GM21360 (cell line): ENCODE results near the gene NOS3.
"Not testable (repeated sequence)": the region's sequence is repeated elsewhere in the genome, so short reads cannot be mapped to it uniquely, and the experiment has no call there.

Source experiments
- ATAC-seq: cut with Tn5 transposase; IDR thresholded peaks from one replicate; pipeline ENCODE4 v1.9.1; 2021; ENCODE audit warnings: mild to moderate bottlenecking, moderate library complexity; ENCODE audit not compliant: unreplicated experiment

NOS3 gene

DNA sequence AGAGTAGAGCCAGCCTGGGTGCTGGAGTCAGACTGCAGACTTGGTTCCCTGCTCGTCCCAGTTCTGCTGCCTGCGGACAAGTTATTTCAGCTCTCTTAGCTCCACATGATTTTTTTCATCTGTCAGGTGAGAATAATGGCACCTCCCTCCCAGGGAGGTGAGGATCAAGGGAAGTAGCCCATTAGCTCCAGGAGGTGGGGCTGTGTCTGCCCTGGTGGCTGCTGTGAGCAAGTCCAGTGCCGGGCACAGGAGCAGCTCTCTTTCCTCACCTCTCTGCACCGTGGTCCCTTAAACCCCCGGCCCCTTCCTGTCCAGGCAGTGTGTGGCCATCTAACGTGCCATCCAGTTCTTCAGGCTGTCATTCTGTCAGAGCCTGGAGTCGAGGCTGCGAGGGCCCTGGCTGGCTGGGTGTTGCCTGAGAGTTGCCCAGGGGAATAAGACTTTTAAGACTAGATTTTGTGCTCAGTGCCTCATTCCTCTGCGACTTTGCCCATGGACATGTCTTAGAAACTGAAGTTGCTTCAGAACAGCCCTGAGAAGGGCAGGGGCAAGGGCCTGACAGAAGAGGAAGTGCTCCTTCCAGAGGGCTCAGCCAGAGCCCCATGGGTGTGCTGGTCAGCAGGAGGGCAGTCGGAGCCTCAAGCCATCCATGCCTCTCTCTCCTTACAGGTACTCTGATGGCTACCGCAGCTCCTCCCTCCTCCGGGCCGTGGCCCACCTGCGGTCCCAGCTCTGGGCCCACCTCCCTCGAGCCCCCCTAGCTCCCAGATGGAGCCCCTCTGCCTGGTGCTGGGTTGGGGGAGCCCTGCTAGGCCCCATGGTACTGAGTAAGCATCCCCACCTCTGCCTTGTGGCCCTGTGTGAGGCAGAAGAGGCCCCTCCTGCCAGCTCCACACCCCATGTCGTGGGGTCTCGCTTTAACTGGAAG is 42.4 kb downstream of the NOS3 start:
- ATAC-seq = no peak

DNA sequence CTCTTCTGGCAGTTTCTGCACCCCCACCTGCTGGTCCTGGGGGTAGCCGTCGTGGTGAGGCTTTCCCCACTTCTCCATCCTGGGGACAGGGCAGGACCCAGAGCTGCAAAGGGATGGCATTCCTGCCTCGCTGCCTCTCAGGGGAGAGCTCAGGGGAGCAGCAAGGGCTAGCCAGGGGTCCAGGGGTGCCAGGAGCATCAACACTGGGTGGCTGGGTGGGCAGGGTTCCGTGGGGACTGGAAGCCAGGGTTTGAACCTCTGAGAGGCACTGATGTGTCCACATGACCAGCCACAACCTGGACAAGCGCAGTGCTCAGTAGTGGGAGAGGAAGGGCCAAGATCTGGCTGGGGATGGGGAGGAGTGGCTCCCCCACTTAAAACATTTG is 43.0 kb downstream of the NOS3 start:
- ATAC-seq = no peak

DNA sequence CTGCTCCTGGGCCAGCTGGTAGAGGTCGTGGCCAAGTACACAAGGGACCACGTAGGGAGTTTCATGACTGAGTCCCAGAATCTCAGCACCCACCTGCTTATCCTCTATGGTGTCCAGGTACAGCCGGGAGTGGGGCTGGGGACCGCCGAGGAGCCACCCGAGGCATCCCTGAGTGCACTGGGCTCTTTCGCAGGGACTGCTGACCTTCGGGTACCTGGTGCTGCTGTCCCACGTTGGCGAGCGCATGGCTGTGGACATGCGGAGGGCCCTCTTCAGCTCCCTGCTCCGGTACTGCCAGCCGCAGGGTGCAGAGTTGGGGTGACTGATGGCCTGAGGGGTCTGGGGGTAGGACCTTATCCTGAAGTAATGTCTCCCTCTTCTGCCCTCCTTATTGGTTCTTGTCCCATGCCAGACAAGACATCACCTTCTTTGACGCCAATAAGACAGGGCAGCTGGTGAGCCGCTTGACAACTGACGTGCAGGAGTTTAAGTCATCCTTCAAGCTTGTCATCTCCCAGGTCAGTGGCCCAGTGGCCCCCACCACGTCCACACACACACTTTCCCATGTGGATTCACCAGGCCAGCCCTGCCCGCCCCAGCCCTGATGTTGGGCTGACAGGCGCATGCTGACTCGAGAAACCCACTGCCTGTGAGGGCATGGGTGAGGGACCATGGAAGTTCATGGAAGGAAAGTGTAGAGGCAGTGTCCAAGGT is 43.7 kb downstream of the NOS3 start:
- no peak for ATAC-seq

DNA sequence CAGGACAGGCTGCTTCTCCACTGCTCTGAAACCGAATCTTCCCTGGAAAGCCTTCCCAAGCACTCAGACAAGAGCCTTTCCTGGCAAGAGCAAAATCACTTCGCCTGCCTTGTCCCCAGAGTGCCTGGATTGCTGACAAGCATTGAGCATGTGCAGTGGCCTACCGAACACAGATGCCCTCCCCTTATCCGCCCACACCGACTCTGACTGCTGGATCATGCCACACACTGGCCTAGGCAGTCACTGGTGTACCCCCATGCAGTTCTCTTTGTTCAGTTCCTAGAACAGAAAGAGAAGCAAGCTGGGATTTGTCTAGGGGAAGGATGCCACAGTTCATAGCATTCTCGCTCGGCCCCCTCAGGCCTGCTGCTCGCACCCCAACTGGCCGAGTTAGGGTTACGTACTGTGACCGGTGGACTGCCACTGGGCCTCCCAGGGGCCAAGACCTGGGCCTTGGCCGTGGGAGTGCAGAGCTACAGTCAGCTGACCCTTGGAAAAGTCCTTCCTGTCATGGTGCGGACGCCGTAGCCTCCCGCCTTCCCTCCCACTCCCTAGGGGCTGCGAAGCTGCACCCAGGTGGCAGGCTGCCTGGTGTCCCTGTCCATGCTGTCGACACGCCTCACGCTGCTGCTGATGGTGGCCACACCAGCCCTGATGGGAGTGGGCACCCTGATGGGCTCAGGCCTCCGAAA is 44.4 kb downstream of the NOS3 start:
- ATAC-seq = no peak

DNA sequence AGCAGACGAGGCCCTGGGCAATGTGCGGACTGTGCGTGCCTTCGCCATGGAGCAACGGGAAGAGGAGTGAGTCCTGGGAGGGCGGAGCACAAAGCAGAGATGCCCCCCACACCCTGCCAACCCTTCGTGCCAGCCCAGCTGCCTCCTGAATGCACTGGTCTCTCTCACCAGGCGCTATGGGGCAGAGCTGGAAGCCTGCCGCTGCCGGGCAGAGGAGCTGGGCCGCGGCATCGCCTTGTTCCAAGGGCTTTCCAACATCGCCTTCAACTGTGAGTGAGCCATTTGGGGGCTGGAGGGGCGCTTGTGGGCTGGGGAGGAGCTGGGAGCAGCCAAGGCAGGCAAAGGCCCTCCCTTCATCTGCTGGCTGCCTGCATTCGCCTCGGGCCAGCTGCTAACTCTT is 45.1 kb downstream of the NOS3 start:
- no peak for ATAC-seq

DNA sequence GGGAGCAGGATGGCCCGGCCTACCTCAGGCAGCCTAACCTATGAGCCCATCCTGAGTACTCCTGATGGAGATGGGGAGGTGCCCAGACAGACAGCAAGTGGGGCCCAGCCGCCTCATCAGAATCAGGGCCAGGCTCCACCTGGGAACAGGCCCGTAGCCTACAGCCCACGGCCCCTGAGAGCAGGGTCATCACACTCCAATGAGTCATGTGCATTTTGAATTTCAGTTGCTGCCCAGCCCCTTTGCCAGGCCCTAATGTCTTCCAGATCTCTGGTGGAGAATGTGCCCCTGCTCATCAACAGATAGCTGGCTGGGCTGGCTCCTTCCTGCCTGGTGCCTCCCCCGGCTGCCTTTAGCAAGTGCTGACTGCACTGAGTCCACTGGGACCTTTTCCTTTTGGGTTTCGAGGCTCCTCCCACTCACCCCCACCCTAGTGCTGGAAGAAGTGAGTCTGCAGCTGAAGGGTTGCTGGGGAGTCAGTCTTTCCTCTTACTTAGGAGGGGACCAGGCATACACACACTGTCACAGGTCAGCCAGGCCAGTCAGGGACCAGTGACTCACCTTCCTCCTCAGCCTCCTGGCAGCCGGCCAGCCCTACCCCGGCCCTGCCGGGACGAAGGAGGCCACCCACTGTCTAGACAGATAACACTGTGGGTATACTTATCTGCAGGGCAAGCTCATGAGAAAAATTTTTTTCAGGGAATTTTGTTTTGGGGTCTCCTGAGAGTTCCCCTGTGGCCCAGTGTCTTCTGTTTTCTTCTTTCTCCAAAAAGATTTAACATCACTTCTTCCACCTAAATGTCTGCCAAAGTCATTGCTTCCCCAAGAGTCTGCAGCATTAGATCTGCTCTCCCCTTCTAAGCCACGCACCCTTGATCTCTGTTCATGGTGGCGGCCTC is 48.4 kb downstream of the NOS3 start:
- ATAC-seq = no peak

DNA sequence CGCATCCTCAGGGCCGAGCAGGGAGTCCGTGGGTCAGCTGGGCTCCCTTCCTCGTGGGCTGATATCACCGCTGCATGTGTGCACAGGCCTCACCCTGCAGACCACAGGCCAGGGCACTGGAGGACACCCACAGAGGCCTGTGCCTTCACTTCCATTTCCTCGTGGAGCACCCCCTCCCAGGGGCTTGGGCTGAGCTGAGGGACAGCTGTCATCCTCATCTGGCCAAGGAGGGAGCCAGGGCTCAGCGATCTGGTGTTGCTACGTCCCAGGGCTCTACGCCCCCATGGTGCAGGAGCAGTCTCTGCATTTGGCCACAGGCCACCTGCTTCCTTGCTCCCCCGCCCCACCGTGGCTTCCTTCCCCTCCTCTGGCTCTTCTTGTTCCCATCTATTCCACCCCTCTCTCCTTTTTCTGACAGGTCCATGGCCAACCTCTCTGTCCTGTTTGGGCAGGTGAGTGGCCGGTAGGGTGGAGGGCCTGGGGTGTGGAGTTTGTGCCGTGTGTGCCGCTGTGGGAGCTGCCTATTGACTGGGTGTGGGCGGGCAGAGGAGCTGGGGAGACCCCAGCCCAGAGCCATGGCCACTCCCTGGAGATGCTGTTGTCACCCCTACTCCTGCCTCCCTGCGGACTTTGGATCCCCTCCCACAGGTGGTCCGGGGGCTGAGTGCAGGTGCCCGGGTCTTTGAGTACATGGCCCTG is 49.2 kb downstream of the NOS3 start:
- no peak for ATAC-seq

DNA sequence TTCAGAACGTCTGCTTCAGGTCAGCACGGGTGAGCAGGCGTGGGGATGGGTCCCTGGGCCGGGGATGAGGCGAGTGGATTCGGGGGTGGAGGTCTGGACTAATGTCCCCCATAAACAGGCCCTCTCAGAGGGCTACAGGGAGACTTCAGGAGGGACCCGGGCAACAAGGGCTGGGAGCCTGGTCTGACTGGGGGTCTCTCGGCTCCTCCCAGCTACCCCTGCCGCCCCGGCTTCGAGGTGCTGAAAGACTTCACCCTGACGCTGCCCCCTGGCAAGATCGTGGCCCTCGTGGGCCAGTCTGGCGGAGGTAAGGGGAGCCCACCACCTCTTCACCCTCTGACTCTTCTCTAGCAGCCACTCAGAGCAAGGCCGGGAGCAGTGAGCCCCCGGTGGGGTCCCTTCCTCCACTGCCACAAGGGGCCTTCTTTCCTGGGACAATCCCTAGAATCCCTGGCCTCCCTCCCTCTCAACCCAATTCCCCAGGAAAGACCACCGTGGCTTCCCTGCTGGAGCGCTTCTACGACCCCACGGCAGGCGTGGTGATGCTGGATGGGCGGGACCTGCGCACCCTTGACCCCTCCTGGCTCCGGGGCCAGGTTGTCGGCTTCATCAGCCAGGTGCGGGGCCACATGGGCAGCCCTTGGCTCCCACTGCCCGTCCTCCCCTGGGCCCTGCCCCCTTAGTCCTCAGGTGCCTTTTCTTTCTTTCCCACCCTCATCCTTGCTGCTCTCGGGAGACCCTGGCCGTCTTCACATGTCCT is 50.0 kb downstream of the NOS3 start:
- no peak for ATAC-seq

DNA sequence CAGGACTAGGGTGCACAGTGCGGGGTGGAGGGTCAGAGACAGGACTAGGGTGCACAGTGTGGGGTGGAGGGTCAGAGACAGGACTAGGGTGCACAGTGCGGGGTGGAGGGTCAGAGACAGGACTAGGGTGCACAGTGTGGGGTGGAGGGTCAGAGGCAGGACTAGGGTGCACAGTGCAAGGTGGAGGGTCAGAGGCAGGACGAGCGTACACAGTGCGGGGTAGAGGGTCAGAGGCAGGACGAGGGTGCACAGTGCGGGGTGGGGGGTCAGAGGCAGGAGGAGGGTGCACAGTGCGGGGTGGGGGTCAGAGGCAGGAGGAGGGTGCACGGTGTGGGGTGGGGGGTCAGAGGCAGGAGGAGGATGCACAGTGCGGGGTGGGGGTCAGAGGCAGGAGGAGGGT is 52.6 kb downstream of the NOS3 start:
- ATAC-seq = not testable (repeated sequence)

DNA sequence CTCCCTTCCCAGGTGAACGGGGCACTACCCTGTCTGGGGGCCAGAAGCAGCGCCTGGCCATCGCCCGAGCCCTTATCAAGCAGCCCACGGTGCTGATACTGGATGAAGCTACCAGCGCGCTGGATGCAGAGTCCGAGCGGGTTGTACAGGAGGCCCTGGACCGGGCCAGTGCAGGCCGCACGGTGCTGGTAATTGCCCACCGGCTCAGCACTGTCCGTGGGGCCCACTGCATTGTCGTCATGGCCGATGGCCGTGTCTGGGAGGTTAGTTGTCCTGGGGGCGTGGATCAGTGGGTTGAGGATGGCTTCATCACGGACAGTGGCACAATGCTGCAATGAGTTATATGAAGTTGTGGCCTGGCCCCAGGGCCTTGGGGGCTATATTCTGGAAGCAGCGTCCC is 53.1 kb downstream of the NOS3 start:
- no peak for ATAC-seq

DNA sequence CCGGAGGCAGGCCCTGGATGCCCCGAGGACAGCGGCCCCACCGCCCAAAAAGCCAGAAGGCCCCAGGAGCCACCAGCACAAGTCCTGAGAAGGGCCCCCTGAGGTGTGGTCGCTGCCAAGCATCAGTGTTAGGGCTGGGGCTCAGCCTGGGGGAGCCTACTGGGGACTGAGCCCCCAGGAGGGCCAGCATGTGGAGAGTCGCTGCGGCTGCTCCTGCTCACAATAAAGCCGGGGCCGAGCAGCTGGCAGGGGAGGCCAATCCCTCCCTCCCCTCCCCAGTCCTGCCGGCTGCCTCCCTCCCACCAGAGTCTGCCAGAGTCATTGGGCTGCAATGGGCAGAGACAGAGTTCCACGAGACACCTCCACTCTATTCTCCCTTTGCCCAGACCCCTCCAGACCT is 54.4 kb downstream of the NOS3 start:
- ATAC-seq = no peak

DNA sequence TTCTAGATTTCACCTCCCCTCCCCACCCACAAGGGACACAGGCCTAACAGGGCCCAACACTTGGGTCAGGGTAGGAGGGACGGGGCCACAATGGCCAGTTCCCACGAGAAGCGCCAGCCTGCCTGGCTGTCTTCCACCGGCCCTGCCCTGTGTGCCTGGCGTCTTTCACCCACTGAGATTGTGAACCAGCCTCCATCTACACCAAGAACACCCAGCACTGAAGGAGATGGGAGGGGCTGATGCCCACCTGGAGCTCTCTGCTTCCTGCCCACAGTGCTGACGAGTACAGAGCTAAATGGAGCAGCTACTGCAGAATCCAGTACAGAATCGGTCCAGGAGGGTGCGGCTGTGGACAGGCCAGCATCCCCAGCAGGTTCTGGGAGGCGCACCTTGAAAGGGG is 55.1 kb downstream of the NOS3 start:
- ATAC-seq = no peak

DNA sequence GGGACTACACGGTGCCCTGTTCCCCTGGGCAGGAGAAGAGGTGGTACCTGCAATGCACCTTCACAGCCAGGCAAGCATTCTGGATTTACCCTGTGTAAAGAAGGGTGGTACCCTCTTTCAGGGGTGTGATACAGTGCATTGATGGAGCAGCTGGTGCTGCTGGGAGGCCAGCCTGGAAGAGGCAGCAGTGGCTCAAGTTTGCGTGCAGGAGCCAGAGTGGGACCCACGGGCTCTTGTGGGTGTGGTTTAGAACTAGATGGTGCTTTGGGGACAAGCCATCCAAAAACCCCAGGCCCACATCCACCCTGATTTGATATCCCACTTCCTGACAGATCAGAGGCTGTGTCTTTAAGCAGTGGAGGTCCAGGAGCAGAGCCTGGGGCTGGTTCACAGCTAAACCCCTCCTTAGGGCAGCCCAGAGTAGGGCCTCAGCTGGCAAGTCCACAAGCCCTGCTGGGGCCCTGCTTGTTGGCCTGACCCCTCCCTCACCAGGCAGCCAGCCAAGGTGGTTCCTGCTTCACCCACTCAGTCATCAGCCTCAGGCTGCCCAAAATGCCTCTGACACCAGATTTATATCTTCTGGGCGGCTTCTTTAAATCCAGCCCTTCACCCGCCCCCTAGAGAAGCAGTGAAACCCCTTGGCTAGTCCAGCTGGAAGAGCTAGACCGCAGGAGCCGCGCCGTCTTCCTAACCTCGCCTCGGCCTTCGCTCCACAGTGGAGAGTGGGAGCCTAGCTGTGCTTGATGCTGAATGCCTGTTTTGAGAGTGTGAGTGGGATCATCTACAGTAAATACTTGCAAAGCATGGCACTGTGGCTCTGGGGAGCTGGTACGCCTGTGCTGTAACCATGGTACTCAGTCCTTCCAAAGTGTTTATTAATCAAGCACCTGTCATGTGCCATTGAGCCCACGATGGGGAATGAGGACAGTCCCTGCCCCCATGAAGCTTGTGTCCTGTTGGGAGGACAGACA is 56.1 kb downstream of the NOS3 start:
- no peak for ATAC-seq

DNA sequence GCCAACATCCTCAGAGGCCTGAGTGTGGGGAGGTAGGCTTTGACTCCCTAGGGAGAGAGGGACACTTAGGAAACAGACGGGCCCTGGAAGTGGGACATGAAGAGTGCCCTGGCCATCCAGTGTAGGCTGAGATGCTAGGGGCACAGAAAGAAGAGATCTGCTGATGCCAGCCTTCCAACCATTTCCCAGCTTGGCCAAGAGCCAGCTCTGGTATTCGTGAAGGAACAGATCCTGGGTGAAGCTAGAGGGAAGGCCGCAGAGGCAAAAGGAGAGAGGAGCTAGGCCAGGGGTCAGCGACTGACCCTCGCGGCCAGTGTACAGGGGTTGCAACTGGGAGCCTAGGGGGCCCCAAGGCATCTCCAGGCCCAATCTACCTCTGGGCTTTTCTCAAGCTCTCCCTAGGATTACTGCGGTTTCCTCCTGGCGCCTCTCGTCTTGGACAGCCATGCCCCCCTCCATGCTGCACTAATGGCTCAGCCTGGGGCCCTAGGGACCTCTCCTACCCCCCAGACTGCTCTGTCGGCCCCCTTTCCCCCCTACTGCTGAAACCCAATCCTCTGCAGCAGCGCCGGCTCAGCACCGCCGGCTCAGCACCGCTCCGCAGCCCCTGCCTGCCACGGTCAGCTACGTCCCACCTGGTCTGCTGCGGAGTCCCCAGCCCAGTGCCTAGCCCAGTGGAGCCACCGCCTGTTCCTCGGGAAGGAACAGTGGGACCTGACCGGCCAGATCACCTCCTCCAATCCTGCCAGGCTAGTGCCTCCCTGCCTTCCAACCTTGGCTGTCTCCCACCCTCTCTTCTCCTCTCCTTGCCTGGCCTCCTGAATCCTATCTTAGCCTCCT is 57.4 kb downstream of the NOS3 start, which contains the start of gene ASIC3:
ASIC3 (plus strand) TSS at position 556 of the 840 bp plus-strand sequence. CDS start 355 bp downstream, outside the sequence.
- ATAC-seq = no peak

DNA sequence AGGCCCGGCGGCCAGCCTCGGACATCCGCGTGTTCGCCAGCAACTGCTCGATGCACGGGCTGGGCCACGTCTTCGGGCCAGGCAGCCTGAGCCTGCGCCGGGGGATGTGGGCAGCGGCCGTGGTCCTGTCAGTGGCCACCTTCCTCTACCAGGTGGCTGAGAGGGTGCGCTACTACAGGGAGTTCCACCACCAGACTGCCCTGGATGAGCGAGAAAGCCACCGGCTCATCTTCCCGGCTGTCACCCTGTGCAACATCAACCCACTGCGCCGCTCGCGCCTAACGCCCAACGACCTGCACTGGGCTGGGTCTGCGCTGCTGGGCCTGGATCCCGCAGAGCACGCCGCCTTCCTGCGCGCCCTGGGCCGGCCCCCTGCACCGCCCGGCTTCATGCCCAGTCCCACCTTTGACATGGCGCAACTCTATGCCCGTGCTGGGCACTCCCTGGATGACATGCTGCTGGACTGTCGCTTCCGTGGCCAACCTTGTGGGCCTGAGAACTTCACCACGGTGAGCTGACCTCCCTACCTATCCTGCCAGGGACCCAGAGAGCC is 58.2 kb downstream of the NOS3 start:
- ATAC-seq = no peak

DNA sequence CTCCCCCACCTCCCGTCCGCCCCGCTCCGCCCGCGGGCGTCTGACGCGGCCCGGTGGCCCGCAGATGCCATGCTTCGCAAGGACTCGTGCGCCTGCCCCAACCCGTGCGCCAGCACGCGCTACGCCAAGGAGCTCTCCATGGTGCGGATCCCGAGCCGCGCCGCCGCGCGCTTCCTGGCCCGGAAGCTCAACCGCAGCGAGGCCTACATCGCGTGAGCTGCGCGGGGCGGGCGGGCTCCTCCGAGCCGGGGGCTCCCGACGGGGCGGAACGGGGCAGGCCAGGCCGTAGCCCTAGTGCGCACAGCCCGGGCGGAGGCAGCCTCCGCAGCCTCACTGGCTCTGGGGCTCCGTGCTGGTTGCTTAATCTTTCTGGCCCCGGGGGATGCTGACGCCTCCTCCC is 60.3 kb downstream of the NOS3 start:
- no peak for ATAC-seq

DNA sequence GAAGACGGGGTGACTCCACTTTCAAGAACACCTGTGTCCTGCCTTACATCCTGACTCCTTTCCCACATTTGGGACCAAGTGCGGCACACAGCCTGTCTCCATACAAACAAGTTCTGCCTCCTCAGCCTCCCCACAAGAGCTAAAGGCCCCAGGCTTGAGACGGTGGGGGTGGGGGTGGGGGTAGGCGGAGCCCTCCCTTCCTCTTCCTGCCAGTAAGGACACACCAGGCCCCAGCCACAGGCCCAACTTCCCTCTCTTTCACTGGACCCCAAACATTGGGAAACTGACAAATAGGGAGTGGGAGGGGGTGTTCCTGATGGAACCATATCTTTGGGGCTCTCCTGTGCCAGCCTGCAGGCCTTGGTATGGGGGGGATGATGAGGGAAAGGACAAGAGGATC is 62.3 kb downstream of the NOS3 start:
- no peak for ATAC-seq
